Endothelial cell of umbilical vein (primary cell): ENCODE measurements around the gene CERS3. TPM values are rescaled to one million over a fixed set of nuclear protein-coding genes. Genes with fewer than 3 reads are reported as not detected.

Experiments used
- BruUV-seq: library from RNA; stranded (reverse); fragments of 400-500 nt; replicated peaks from 2 replicates; lab custom pipeline; 2021; lab: Mats Ljungman, UMichigan
- CTCF ChIA-PET: fragments of 300-600, 350-600 bp; sonication (Branson Sonifier 250); formaldehyde crosslinking; loops from one replicate; lab custom pipeline; 2021; ENCODE audit warnings: antibody characterized with exemption, inconsistent platforms; lab: Charles Lee
- POLR2A ChIA-PET: fragments of 300-600, 350-600 bp; sonication (Branson Sonifier 250); formaldehyde crosslinking; loops from one replicate; lab custom pipeline; 2021; ENCODE audit warnings: antibody characterized with exemption, inconsistent platforms; lab: Charles Lee
- DNase-seq: peaks from one replicate; pipeline ENCODE4 v3.0.0-alpha.2; 2011; ENCODE audit warnings: low read depth, low spot score
- FAIRE-seq: peaks from 2 replicates; lab custom pipeline; 2011; peaks lifted over from hg19 to GRCh38; lab: Jason Lieb, UNC
- H2AFZ ChIP-seq: 2 replicates; pipeline ENCODE4 v1.6.0; 2012; ENCODE audit warnings: low read depth, low read length, control low read depth, inconsistent platforms
- H3K27ac ChIP-seq: 2 replicates; pipeline ENCODE4 v1.5.1; 2011; ENCODE audit warnings: low read depth, mild to moderate bottlenecking, control low read depth, low read length, moderate library complexity; ENCODE audit not compliant: insufficient read depth
- H3K27me3 ChIP-seq, 2 experiments: 2 replicates each; pipeline versions ENCODE4 v1.6.0 to v1.6.1; 2011; ENCODE audit warnings: low read length in 2 of 2, mixed read lengths in 1 of 2; ENCODE audit not compliant: control insufficient read depth in 2 of 2, insufficient read depth in 2 of 2
- H3K36me3 ChIP-seq, 2 experiments: 2 replicates in 1 of 2; 3 replicates in 1 of 2; pipeline ENCODE4 v1.5.1; 2011; ENCODE audit warnings: low read length in 2 of 2, mild to moderate bottlenecking in 1 of 2, moderate library complexity in 1 of 2; ENCODE audit not compliant: control insufficient read depth in 2 of 2, insufficient read depth in 2 of 2; ENCODE audit errors: extremely low read depth in 1 of 2
- H3K4me1 ChIP-seq: 3 replicates; pipeline ENCODE4 v1.5.1; 2011; ENCODE audit warnings: mild to moderate bottlenecking, low read length; ENCODE audit not compliant: control insufficient read depth, insufficient read depth; ENCODE audit errors: extremely low read depth
- H3K4me2 ChIP-seq: 2 replicates; pipeline ENCODE4 v1.6.1; 2011; ENCODE audit warnings: low read length, control low read depth, mixed read lengths; ENCODE audit not compliant: insufficient read depth
- H3K4me3 ChIP-seq, 3 experiments: fragments of 200-600 bp in 1 of 3; sonication (generic), shearing (Covaris generic) in 1 of 3; replicated peaks in 1 of 3; 2 replicates each; pipeline ENCODE4 v1.5.1; 2011 to 2016; ENCODE audit warnings: control low read depth in 3 of 3, low read length in 3 of 3, mild to moderate bottlenecking in 2 of 3, inconsistent platforms in 1 of 3, low read depth in 1 of 3, moderate library complexity in 1 of 3; ENCODE audit not compliant: insufficient read depth in 1 of 3
- H3K79me2 ChIP-seq: 2 replicates; pipeline ENCODE4 v1.6.0; 2012; ENCODE audit warnings: low read length, inconsistent platforms; ENCODE audit not compliant: control insufficient read depth, insufficient read depth
- H3K9ac ChIP-seq: replicated peaks from 2 replicates; pipeline ENCODE3; 2011; ENCODE audit warnings: low read length, control low read depth; ENCODE audit not compliant: insufficient read depth; ENCODE audit errors: extremely low read depth
- H3K9me1 ChIP-seq: replicated peaks from 3 replicates; pipeline ENCODE4 v1.6.0; 2011; ENCODE audit warnings: mild to moderate bottlenecking, low read length; ENCODE audit not compliant: control insufficient read depth, insufficient read depth; ENCODE audit errors: extremely low read depth
- H3K9me3 ChIP-seq: replicated peaks from 2 replicates; pipeline ENCODE4 v1.5.1; 2012; ENCODE audit warnings: low read length, inconsistent platforms; ENCODE audit not compliant: control insufficient read depth, insufficient read depth
- H4K20me1 ChIP-seq: replicated peaks from 2 replicates; pipeline ENCODE3; 2011; ENCODE audit warnings: mild to moderate bottlenecking, low read length; ENCODE audit not compliant: control insufficient read depth, insufficient read depth; ENCODE audit errors: extremely low read depth
- EZH2 ChIP-seq: IDR thresholded peaks from 2 replicates; pipeline ENCODE4 v1.6.1; 2012; ENCODE audit warnings: borderline replicate concordance, low read depth, mild to moderate bottlenecking, moderate library complexity, low read length, inconsistent platforms; ENCODE audit not compliant: severe bottlenecking
- FOS ChIP-seq: IDR thresholded peaks from 2 replicates; pipeline ENCODE4 v1.6.1; 2011; ENCODE audit warnings: mild to moderate bottlenecking, low read length, moderate library complexity, borderline replicate concordance; ENCODE audit not compliant: insufficient read depth
- GATA2 ChIP-seq: IDR thresholded peaks from 2 replicates; pipeline ENCODE4 v1.7.0; 2011; ENCODE audit warnings: low read depth, mild to moderate bottlenecking, moderate library complexity, mixed read lengths, low read length; ENCODE audit not compliant: insufficient read length, insufficient read depth
- JUN ChIP-seq: IDR thresholded peaks from 2 replicates; pipeline ENCODE4 v1.6.1; 2011; ENCODE audit warnings: borderline replicate concordance, low read depth; ENCODE audit not compliant: insufficient read length, insufficient read depth
- MYC ChIP-seq: IDR thresholded peaks from one replicate; pipeline ENCODE4 v1.6.1; 2011; ENCODE audit warnings: mild to moderate bottlenecking, low read depth, low read length
- POLR2A ChIP-seq: IDR thresholded peaks from 2 replicates; pipeline ENCODE4 v1.6.1; 2012; ENCODE audit warnings: low read depth, mild to moderate bottlenecking, control low read depth, low read length
- POLR2AphosphoS5 ChIP-seq: IDR thresholded peaks from 2 replicates; pipeline ENCODE4 v1.6.1; 2012; ENCODE audit warnings: low read depth, mild to moderate bottlenecking, control low read depth, low read length, moderate library complexity; ENCODE audit not compliant: insufficient read depth
- dilution Hi-C: fragments of 300-500 bp; cut with MboI; formaldehyde crosslinking; loops from one replicate; pipeline ENCODE4 v1.15.0; 2019; ENCODE audit warnings: low sequenced_read_pairs; ENCODE audit not compliant: extremely low pct_ligation_motif_present
- intact Hi-C: fragments of 100-400 bp; cut with micrococcal nuclease; formaldehyde crosslinking; loops from one replicate; pipeline ENCODE4 v1.10.0; 2022
- polyA plus RNA-seq, 4 experiments: library from polyadenylated mRNA; depleted of rRNA in 3 of 4; stranded (reverse) in 3 of 4; unstranded in 1 of 4; fragments of >200 nt; gene quantifications; 2 replicates each; pipeline versions ENCODE4 v1.2.1 to v1.2.3, GENCODE V29; 2011 to 2012; ENCODE audit warnings: missing spikeins in 1 of 4
- total RNA-seq: library from RNA; stranded (reverse); gene quantifications from 2 replicates; pipeline ENCODE4 v1.2.3, GENCODE V29; 2021
- TF ChIP-seq, protein P1 (sequence below), 2 donors: IDR thresholded peaks; 1 replicate in 1 of 2; 2 replicates in 1 of 2; pipeline ENCODE4 v1.5.1; 2011; ENCODE audit warnings: low read length in 2 of 2, mild to moderate bottlenecking in 2 of 2, moderate library complexity in 2 of 2, control low read depth in 1 of 2, inconsistent platforms in 1 of 2, low read depth in 1 of 2; ENCODE audit not compliant: insufficient read depth in 1 of 2; ENCODE audit errors: extremely low read depth in 1 of 2
- TF ChIP-seq, protein P2 (sequence below): IDR thresholded peaks from 2 replicates; pipeline ENCODE4 v1.6.1; 2011; ENCODE audit not compliant: insufficient read depth, insufficient read length

The CERS3 gene
- total and polyA plus RNA-seq, 2 donors (not counting 3 experiments of a cell fraction or from before 2014, with no cell fraction given), result not detected

DNA sequence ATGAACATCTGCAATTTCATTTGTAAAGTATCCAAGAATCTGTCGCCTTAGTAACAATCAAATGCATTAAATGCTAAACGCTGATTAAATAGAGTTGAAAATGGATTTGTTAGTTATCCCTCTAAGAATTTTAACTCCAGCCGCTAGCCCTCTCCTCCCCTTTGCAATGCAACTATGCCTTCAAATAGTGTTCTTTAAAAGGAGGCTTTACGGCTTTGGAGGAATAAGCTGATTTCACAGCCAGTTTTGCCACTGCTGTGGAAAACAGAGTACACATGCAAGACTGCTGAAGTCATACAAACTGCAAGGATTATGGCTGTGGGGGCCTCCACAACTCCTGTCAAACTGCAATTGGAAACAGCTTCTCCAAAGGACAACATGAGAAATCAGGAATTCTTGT is 89.2 kb downstream of the CERS3 start:
- Histone ChIP-seq H3K4me3 (no peak overlapping the region), H3K9me1 (no peaks in the 10 kb centered on the region), H3K4me2 (no peak overlapping the region), H3K4me1 (no peaks in the 10 kb centered on the region), H2AFZ (no peak overlapping the region), H3K27me3 (no peaks in the 10 kb centered on the region), H3K9me3 (no peaks in the 10 kb centered on the region), H3K9ac (no peak overlapping the region), H3K36me3 (no peaks in the 10 kb centered on the region), H3K27ac (no peak overlapping the region), H4K20me1 (no peaks in the 10 kb centered on the region), H3K79me2 (no peaks in the 10 kb centered on the region)
- dilution Hi-C loops, result no loop called here
- TF ChIP-seq, protein P1, sequence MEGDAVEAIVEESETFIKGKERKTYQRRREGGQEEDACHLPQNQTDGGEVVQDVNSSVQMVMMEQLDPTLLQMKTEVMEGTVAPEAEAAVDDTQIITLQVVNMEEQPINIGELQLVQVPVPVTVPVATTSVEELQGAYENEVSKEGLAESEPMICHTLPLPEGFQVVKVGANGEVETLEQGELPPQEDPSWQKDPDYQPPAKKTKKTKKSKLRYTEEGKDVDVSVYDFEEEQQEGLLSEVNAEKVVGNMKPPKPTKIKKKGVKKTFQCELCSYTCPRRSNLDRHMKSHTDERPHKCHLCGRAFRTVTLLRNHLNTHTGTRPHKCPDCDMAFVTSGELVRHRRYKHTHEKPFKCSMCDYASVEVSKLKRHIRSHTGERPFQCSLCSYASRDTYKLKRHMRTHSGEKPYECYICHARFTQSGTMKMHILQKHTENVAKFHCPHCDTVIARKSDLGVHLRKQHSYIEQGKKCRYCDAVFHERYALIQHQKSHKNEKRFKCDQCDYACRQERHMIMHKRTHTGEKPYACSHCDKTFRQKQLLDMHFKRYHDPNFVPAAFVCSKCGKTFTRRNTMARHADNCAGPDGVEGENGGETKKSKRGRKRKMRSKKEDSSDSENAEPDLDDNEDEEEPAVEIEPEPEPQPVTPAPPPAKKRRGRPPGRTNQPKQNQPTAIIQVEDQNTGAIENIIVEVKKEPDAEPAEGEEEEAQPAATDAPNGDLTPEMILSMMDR (IDR thresholded peaks at IDR 0.05; ENCODE audit: extremely low read depth in 1 of 2, insufficient read depth in 1 of 2, low read depth in 1 of 2, low read length in 2 of 2), result no peak
- no TSS peak for BruUV-seq
- CTCF ChIA-PET, result no interaction called here
- DNase-seq (no peak), FAIRE-seq (peak; percentile 12)
- intact Hi-C loops, result no loop called here
- POLR2A ChIA-PET, result no interaction called here

DNA sequence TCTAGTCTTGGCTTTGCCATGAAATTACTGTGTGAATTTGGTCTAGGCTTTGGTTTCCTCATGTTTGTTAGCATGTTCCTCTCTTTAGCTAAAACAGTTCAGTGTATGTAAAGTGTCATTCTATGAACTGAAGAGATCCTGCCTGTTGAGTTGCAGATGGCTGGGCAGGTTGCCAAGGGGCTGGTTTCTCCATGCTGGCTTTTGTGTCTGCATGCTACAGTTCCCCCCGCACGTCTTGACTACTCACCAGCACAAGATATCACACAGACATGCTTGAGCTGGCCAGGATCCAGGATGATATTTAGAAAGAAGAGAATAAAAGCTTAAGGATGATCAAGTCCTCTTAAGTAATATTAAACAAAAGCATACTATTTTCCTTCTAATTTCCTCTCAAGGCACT is 90.2 kb downstream of the CERS3 start:
- no peaks in the 10 kb centered on the region for H3K4me1 ChIP-seq
- POLR2A ChIA-PET, result no interaction called here
- no peaks in the 10 kb centered on the region for H4K20me1 ChIP-seq
- no peak for DNase-seq
- H3K79me2 ChIP-seq, result no peaks in the 10 kb centered on the region
- H3K27ac ChIP-seq, result no peak overlapping the region
- dilution Hi-C loops (no loop called here), intact Hi-C loops (no loop called here)
- CTCF ChIA-PET, result no interaction called here
- no peaks in the 10 kb centered on the region for H3K27me3 ChIP-seq
- BruUV-seq, result no TSS peak
- peaks cover under 1% of the 10 kb centered on the region for H3K9me3 ChIP-seq
- no peak overlapping the region for H3K4me2 ChIP-seq
- H3K4me3 ChIP-seq, result no peak overlapping the region
- no peak for FAIRE-seq
- H3K9ac ChIP-seq, result no peak overlapping the region
- no peaks in the 10 kb centered on the region for H3K9me1 ChIP-seq
- H2AFZ ChIP-seq, result no peak overlapping the region
- TF ChIP-seq POLR2AphosphoS5 (no peak), FOS (no peak), GATA2 (no peak), POLR2A (no peak), EZH2 (no peak), JUN (no peak), MYC (no peak)
- TF ChIP-seq, protein P2, sequence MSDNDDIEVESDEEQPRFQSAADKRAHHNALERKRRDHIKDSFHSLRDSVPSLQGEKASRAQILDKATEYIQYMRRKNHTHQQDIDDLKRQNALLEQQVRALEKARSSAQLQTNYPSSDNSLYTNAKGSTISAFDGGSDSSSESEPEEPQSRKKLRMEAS, result no peak
- TF ChIP-seq, protein P1 (IDR thresholded peaks at IDR 0.05; ENCODE audit: extremely low read depth in 1 of 2, insufficient read depth in 1 of 2, low read depth in 1 of 2, low read length in 2 of 2), result no peak
- no peaks in the 10 kb centered on the region for H3K36me3 ChIP-seq
